Spleen (tissue), 11 donors: ENCODE data around the gene ENDOD1. TPM values are rescaled to one million over a fixed set of nuclear protein-coding genes. Genes with fewer than 3 reads are reported as not detected.
"Not testable (repeated sequence)": the region's sequence is repeated elsewhere in the genome, so short reads cannot be mapped to it uniquely, and the experiment has no call there.

Experiments
- DNase-seq: peaks from one replicate; pipeline ENCODE4 v3.0.0-alpha.2; 2020
- H3K27ac ChIP-seq, 8 donors: fragments of 200-600 bp; sonication (generic) in 7 of 8; 1 replicate in 4 of 8; 2 replicates in 4 of 8; pipeline versions ENCODE4 v1.5.0 to v1.8.0; 2016 to 2021; ENCODE audit warnings: inconsistent platforms in 4 of 8, mild to moderate bottlenecking in 4 of 8, moderate library complexity in 1 of 8
- H3K27me3 ChIP-seq, 7 donors: fragments of 200-600 bp; sonication (generic) in 6 of 7; replicated peaks in 1 of 7; 1 replicate in 4 of 7; 2 replicates in 3 of 7; pipeline versions ENCODE4 v1.5.0 to v1.8.0; 2016 to 2021; ENCODE audit warnings: inconsistent platforms in 3 of 7, mild to moderate bottlenecking in 1 of 7
- H3K36me3 ChIP-seq, 6 donors: fragments of 200-600 bp; sonication (generic) in 5 of 6; 1 replicate in 4 of 6; 2 replicates in 2 of 6; pipeline versions ENCODE4 v1.5.0 to v1.8.0; 2016 to 2021; ENCODE audit warnings: inconsistent platforms in 2 of 6
- H3K4me1 ChIP-seq, 6 donors: fragments of 200-600 bp; sonication (generic) in 5 of 6; 1 replicate in 3 of 6; 2 replicates in 3 of 6; pipeline versions ENCODE4 v1.5.0 to v1.8.0; 2016 to 2021; ENCODE audit warnings: inconsistent platforms in 3 of 6
- H3K4me3 ChIP-seq, 8 donors: fragments of 200-600 bp; sonication (generic) in 7 of 8; 1 replicate in 4 of 8; 2 replicates in 4 of 8; pipeline versions ENCODE4 v1.5.0 to v1.8.0; 2016 to 2021; ENCODE audit warnings: inconsistent platforms in 4 of 8, mild to moderate bottlenecking in 4 of 8, moderate library complexity in 2 of 8
- H3K9me3 ChIP-seq, 8 donors: fragments of 200-600 bp; sonication (generic) in 7 of 8; 1 replicate in 4 of 8; 2 replicates in 4 of 8; pipeline versions ENCODE4 v1.5.0 to v1.8.0; 2016 to 2021; ENCODE audit warnings: inconsistent platforms in 4 of 8
- POLR2A ChIP-seq, 3 donors: fragments of 450-650 bp; IDR thresholded peaks; one replicate each; pipeline ENCODE4 v1.5.1; 2017; ENCODE audit warnings: antibody characterized with exemption in 3 of 3, mild to moderate bottlenecking in 1 of 3
- POLR2AphosphoS5 ChIP-seq, 3 donors: sonication (generic); formaldehyde crosslinking; IDR thresholded peaks; one replicate each; pipeline ENCODE4 v1.5.1; 2017; ENCODE audit warnings: antibody characterized with exemption in 3 of 3
- WGBS, 5 donors: extraction: QIAGEN DNeasy Blood & Tissue Kit in 3 of 5; methylation state at CpG; one replicate each; pipeline versions ENCODE4 v1.1.5 to v1.1.7; 2013 to 2018; 5-methylcytosine and 5-hydroxymethylcytosine counted together
- intact Hi-C: fragments of 100-400 bp; cut with DNase I; formaldehyde crosslinking; loops from one replicate; pipeline ENCODE4 v1.15.0; 2023; ENCODE audit warnings: low total_unique reads
- polyA plus RNA-seq, 3 donors: library from polyadenylated mRNA; stranded (reverse); fragments of 200-250 nt; gene quantifications; one replicate each; pipeline ENCODE4 v1.2.1, GENCODE V29; 2013
- total RNA-seq, 7 donors: library from RNA; depleted of rRNA in 3 of 7; stranded (reverse); fragments of >200 nt in 3 of 7; fragmentation: NEBNext Ultra II Directional in 4 of 7; extraction: Animal tissue kit (Norgen Biotek cat#: 25700) in 4 of 7; gene quantifications; one replicate each; pipeline versions ENCODE4 v1.1.0 to v1.2.1, GENCODE V29; 2016 to 2021
- TF ChIP-seq, protein P1 (sequence below), 11 experiments: fragments of 200-600 bp in 7 of 11; fragments of 450-650 bp in 4 of 11; sonication (generic) in 4 of 11; IDR thresholded peaks in 8 of 11; conservative IDR thresholded peaks in 3 of 11; 1 replicate in 7 of 11; 2 replicates in 4 of 11; pipeline versions ENCODE4 v1.4.0 to v1.8.0; 2016 to 2021; ENCODE audit warnings: antibody characterized with exemption in 11 of 11, inconsistent platforms in 4 of 11, mild to moderate bottlenecking in 1 of 11
- donor health status: healthy with polysubstance abuse.
- donor health status: DM: no; HTN: no; CAD: no; lungs with moderate emphysema.
- donor health status: DM: no; HTN: no; CAD: no.
- donor health status: Bipolar disorder and iron deficiency.
- donor health status: healthy.
- donor health status: DM: no; HTN: no; CAD: no.
- donor health status: DM: yes; HTN: yes; CAD: no.

Gene ENDOD1
- total and polyA plus RNA-seq, 10 donors = 6.3 to 80.5 (median 58.4) TPM

DNA sequence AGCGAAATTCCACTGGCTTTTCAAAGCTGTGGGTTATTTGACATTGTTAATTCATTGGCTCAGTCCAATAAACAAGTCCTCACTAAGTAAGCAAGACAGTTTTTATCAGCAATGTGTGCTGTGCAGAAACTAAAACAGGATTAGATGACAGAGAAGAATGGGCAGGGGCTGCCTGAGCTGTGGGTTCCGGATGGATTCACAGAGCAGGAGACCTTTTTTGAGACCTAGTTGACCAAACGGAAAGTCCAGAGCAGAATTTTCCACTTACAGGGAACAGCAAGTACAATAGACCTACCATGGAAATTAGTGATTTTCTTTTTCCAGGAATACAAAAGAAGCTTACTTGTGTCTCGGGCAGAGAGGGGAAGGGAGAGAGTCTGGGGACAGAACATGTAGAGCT is 45.6 kb upstream of the ENDOD1 start:
- no peak for DNase-seq

DNA sequence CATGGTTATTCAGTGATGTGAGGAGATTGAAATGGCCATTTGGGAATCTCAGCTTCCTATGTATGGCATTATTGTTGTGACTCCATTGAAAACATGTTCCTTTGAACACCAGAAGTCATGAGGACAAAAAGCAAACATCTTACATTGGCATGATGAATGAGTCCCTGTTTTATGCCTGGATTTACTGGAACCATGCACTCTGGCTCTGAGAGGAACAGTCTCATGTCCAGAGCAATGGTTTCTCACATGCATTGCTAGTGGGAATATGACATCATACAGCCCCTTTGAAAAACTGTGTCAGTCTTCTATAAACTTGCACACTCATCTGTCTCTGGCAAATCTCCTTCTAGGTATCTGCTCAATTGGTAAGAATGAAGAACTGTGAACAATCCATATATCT is 43.8 kb upstream of the ENDOD1 start:
- TF ChIP-seq, protein P1, sequence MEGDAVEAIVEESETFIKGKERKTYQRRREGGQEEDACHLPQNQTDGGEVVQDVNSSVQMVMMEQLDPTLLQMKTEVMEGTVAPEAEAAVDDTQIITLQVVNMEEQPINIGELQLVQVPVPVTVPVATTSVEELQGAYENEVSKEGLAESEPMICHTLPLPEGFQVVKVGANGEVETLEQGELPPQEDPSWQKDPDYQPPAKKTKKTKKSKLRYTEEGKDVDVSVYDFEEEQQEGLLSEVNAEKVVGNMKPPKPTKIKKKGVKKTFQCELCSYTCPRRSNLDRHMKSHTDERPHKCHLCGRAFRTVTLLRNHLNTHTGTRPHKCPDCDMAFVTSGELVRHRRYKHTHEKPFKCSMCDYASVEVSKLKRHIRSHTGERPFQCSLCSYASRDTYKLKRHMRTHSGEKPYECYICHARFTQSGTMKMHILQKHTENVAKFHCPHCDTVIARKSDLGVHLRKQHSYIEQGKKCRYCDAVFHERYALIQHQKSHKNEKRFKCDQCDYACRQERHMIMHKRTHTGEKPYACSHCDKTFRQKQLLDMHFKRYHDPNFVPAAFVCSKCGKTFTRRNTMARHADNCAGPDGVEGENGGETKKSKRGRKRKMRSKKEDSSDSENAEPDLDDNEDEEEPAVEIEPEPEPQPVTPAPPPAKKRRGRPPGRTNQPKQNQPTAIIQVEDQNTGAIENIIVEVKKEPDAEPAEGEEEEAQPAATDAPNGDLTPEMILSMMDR (IDR thresholded peaks at IDR 0.05 in 8 of 11, conservative IDR thresholded peaks at IDR 0.05 in 3 of 11) = no peak
- TF ChIP-seq POLR2AphosphoS5 (IDR thresholded peaks at IDR 0.05) = no peak
- no peak for TF ChIP-seq POLR2A (IDR thresholded peaks at IDR 0.05)
- intact Hi-C loops = no loop called here
- Histone ChIP-seq H3K4me3 (no peak overlapping the region), H3K27ac (no peak overlapping the region), H3K4me1 (no peaks in the 10 kb centered on the region), H3K9me3 (no peaks in the 10 kb centered on the region), H3K36me3 (no peaks in the 10 kb centered on the region), H3K27me3 (peaks cover 0 to 25% (median 0%) of the 10 kb centered on the region in 7 donors)
- no peak for DNase-seq

More for the DNA sequence above, 45.6 kb upstream of the ENDOD1 start:
- 74 to 87% (median 85%) methylated on average over 4 of the region's 4 CpGs for WGBS, 5 donors
- intact Hi-C loops = no loop called here
- Histone ChIP-seq H3K9me3 (no peaks in the 10 kb centered on the region), H3K27me3 (peaks cover 0 to 26% (median 0%) of the 10 kb centered on the region in 7 donors), H3K27ac (no peak overlapping the region), H3K4me1 (no peaks in the 10 kb centered on the region), H3K36me3 (no peaks in the 10 kb centered on the region), H3K4me3 (no peak overlapping the region)
- TF ChIP-seq POLR2AphosphoS5 (IDR thresholded peaks at IDR 0.05) = no peak
- no peak for TF ChIP-seq POLR2A (IDR thresholded peaks at IDR 0.05)
- TF ChIP-seq, protein P1 (IDR thresholded peaks at IDR 0.05 in 8 of 11, conservative IDR thresholded peaks at IDR 0.05 in 3 of 11) = no peak

DNA sequence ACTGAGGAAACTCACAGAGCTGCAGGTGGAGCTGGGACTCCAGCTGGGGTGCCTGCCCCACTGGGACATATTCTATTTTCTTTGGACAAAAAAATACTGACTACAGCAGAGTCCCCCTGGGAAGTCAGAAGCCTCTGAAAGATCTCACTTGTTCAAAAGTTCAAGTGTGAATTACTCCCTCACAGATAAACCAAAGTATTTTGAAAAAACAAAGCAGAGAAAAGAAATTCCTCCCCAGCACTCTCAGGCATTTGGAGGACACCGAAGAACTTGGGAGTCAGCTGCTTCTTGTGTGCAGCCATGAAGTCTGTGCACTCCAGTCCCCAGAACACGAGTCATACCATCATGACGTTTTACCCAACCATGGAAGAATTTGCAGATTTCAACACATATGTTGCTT is 40.5 kb upstream of the ENDOD1 start, which contains the start of gene KDM4F:
Gene KDM4F, plus strand, starts transcription at position 301 of the 400 bp plus-strand sequence.
- 70 to 89% (median 78%) methylated on average over 3 of the region's 3 CpGs for WGBS, 5 donors
- intact Hi-C loops = not testable (repeated sequence)

DNA sequence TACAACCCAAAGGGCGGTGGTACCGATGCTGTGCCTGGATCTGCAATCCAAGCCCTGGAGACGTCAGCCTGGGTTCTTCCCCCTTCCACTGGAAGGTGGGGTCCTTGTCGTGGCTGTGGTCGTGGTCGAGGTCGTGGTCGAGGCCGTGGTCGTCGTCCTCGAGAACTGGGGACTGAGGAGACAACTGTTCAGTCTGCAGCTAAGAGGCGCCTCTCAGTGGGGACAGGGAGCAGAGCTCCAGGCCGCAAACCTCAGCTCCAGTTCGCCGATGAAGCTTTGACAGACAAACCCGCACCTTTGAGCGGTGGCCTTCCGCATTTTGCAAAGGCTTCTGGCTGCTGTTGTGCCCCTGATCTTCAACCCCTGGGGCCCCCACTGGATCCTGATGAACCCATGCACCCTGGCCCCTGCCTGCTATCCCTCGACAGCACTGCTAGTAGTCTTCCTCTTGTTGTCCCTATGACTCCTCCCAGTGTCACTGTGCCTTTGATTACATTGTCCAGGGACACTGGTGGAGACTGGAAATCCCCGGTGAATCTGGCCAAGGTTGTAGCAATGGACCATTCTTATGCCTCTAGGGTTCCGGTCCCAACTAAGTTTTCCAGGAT is 38.9 kb upstream of the ENDOD1 start:
- intact Hi-C loops = no loop called here
- 81 to 85% (median 84%) methylated on average over 17 to 22 of the region's 22 CpGs for WGBS, 5 donors
- no peak for DNase-seq
- Histone ChIP-seq H3K27me3 (peaks cover 0 to 16% (median 0%) of the 10 kb centered on the region in 7 donors), H3K9me3 (no peaks in the 10 kb centered on the region), H3K36me3 (no peaks in the 10 kb centered on the region), H3K27ac (no peak overlapping the region), H3K4me1 (no peaks in the 10 kb centered on the region), H3K4me3 (no peak overlapping the region)
- TF ChIP-seq POLR2A (IDR thresholded peaks at IDR 0.05) (no peak), POLR2AphosphoS5 (IDR thresholded peaks at IDR 0.05) (no peak)
- TF ChIP-seq, protein P1 (IDR thresholded peaks at IDR 0.05 in 8 of 11, conservative IDR thresholded peaks at IDR 0.05 in 3 of 11) = no peak

More for the DNA sequence above, 40.5 kb upstream of the ENDOD1 start, which contains the start of gene KDM4F:
- not testable (repeated sequence) for H3K36me3 ChIP-seq, H3K4me3 ChIP-seq, H3K4me1 ChIP-seq, H3K27ac ChIP-seq, H3K9me3 ChIP-seq, DNase-seq
- peaks cover 0 to 19% (median 0%) of the 10 kb centered on the region in 7 donors for H3K27me3 ChIP-seq
